ENCODE results near the gene RELB.

- TF ChIP-seq, protein P1, sequence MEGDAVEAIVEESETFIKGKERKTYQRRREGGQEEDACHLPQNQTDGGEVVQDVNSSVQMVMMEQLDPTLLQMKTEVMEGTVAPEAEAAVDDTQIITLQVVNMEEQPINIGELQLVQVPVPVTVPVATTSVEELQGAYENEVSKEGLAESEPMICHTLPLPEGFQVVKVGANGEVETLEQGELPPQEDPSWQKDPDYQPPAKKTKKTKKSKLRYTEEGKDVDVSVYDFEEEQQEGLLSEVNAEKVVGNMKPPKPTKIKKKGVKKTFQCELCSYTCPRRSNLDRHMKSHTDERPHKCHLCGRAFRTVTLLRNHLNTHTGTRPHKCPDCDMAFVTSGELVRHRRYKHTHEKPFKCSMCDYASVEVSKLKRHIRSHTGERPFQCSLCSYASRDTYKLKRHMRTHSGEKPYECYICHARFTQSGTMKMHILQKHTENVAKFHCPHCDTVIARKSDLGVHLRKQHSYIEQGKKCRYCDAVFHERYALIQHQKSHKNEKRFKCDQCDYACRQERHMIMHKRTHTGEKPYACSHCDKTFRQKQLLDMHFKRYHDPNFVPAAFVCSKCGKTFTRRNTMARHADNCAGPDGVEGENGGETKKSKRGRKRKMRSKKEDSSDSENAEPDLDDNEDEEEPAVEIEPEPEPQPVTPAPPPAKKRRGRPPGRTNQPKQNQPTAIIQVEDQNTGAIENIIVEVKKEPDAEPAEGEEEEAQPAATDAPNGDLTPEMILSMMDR (IDR thresholded peaks at IDR 0.05): no peak
- TF ChIP-seq EP300 (IDR thresholded peaks at IDR 0.05): no peak
- no peak for TF ChIP-seq RARB (CRISPR knock-in tag; IDR thresholded peaks at IDR 0.05)
- no peak for TF ChIP-seq MAFK (IDR thresholded peaks at IDR 0.05; ENCODE audit: partially characterized antibody)
- TF ChIP-seq POLR2A (IDR thresholded peaks at IDR 0.05; ENCODE audit: low read length): no peak
- TF ChIP-seq ESRRA (IDR thresholded peaks at IDR 0.05; ENCODE audit: borderline replicate concordance, low read length): no peak
- TF ChIP-seq BHLHE40 (IDR thresholded peaks at IDR 0.05; ENCODE audit: low read depth, low read length): no peak
- TF ChIP-seq FOSB (CRISPR knock-in tag; IDR thresholded peaks at IDR 0.05): no peak
Observed at GRCh38 chr19:44958090-44958489, 43.2 kb upstream of the RELB start.

All from A549 (cell line).